Adrenal gland (tissue), 19 donors: Measurements from ENCODE around the gene PLA2G10. TPM values are rescaled to one million over a fixed set of nuclear protein-coding genes. Genes with fewer than 3 reads are reported as not detected.
"Not testable (repeated sequence)": the region's sequence is repeated elsewhere in the genome, so short reads cannot be mapped to it uniquely, and the experiment has no call there.

Experiments used
- DNase-seq, 7 donors: peaks; one replicate each; pipeline ENCODE4 v3.0.0-alpha.2; 2019 to 2020
- H3K27ac ChIP-seq, 5 donors: fragments of 200-600 bp; sonication (generic) in 4 of 5; 1 replicate in 3 of 5; 2 replicates in 2 of 5; pipeline versions ENCODE4 v1.5.1 to v1.8.0; 2016 to 2020; ENCODE audit warnings: mild to moderate bottlenecking in 1 of 5
- H3K27me3 ChIP-seq: fragments of 200-600 bp; 2 replicates; pipeline ENCODE4 v1.8.0; 2021
- H3K36me3 ChIP-seq, 2 donors: fragments of 200-600 bp; replicated peaks in 1 of 2; 1 replicate in 1 of 2; 2 replicates in 1 of 2; pipeline versions ENCODE4 v1.5.1 to v1.8.0; 2018 to 2022
- H3K4me1 ChIP-seq, 2 donors: fragments of 200-600 bp; replicated peaks in 1 of 2; 1 replicate in 1 of 2; 2 replicates in 1 of 2; pipeline versions ENCODE4 v1.5.1 to v1.8.0; 2018 to 2021
- H3K4me3 ChIP-seq, 4 donors: fragments of 200-600 bp; sonication (generic) in 3 of 4; one replicate each; pipeline ENCODE4 v1.5.1; 2016 to 2018
- H3K9me3 ChIP-seq, 3 donors: fragments of 200-600 bp; sonication (generic) in 1 of 3; replicated peaks in 1 of 3; 1 replicate in 2 of 3; 2 replicates in 1 of 3; pipeline versions ENCODE4 v1.5.1 to v1.8.0; 2016 to 2021
- WGBS, 4 donors: extraction: QIAGEN DNeasy Blood & Tissue Kit in 2 of 4; methylation state at CpG; one replicate each; pipeline versions ENCODE4 v1.1.5 to v1.1.7; 2013 to 2017; 5-methylcytosine and 5-hydroxymethylcytosine counted together
- intact Hi-C, 2 donors: fragments of 100-400 bp; cut with DNase I; formaldehyde crosslinking; loops; one replicate each; pipeline versions ENCODE4 v1.14.1 to v1.15.0; 2022 to 2023
- long read RNA-seq, 10 donors: library from polyadenylated mRNA in 3 of 10; unstranded in 2 of 10; stranded (forward) in 1 of 10; transcript quantifications; one replicate each; pipeline ENCODE4 v2.0.0 and lab custom pipeline, GENCODE V29; 2021 to 2026
- polyA plus RNA-seq, 3 donors: library from polyadenylated mRNA; stranded (reverse); fragments of 200-250 nt in 2 of 3; fragments of 350-450 nt in 1 of 3; fragmentation: Illumina TruSeq in 1 of 3; extraction: RNeasy Lipid Tissue Mini Kit (QIAGEN cat#74804) in 1 of 3; gene quantifications; one replicate each; pipeline ENCODE4 v1.2.3, GENCODE V29; 2013 to 2014
- total RNA-seq, 9 donors: library from RNA; depleted of rRNA in 4 of 9; stranded (reverse); fragments of >200 nt in 4 of 9; fragments of 120-200 nt in 1 of 9; fragmentation: NEBNext Ultra II Directional in 1 of 9; extraction: Animal tissue kit (Norgen Biotek cat#: 25700) in 1 of 9; gene quantifications; one replicate each; pipeline versions ENCODE4 v1.1.0 to v1.2.4, GENCODE V29; 2013 to 2023
- donor health status: healthy with polysubstance abuse.
- donor health status: Bipolar disorder and iron deficiency.
- donor health status: DM: yes; HTN: yes; CAD: no.
- donor health status: DM: no; HTN: no; CAD: no.
- donor health status: DM: no; HTN: no; CAD: no.
- donor health status: DM: yes; HTN: yes; CAD: no.

The PLA2G10 gene, protein sequence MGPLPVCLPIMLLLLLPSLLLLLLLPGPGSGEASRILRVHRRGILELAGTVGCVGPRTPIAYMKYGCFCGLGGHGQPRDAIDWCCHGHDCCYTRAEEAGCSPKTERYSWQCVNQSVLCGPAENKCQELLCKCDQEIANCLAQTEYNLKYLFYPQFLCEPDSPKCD
- total RNA-seq (not detected), polyA plus RNA-seq (not detected)
- long read RNA-seq, donor 1, result 0 reads
- long read RNA-seq, donor 2, result 0 reads
- long read RNA-seq, donor 3, result 0 reads
- long read RNA-seq, donor 4, result 0 reads
- long read RNA-seq, donor 5, result 0 reads
- long read RNA-seq, donor 6, result 0 reads
- long read RNA-seq, donor 7, result 0 reads
- long read RNA-seq, donor 8, partial matches to known transcripts, result 208 of 208 reads
- long read RNA-seq, donor 8, other reads (novel, unspliced or antisense), result 0 of 208 reads
- long read RNA-seq, donor 9, result 0 reads
- long read RNA-seq, donor 10, result 0 reads

GRCh38 chr16:14694129-14694528, at the start of gene PLA2G10:
Gene PLA2G10 (minus strand): TSS chr16:14694308. CDS start chr16:14694229, 79 bp downstream.
- intact Hi-C loops, H3K4me1 ChIP-seq, H3K4me3 ChIP-seq, H3K27me3 ChIP-seq, DNase-seq, H3K27ac ChIP-seq, H3K9me3 ChIP-seq, H3K36me3 ChIP-seq: not testable (repeated sequence)
- WGBS, 4 donors, result no CpG with 5 or more reads among the region's 28 CpGs

DNA sequence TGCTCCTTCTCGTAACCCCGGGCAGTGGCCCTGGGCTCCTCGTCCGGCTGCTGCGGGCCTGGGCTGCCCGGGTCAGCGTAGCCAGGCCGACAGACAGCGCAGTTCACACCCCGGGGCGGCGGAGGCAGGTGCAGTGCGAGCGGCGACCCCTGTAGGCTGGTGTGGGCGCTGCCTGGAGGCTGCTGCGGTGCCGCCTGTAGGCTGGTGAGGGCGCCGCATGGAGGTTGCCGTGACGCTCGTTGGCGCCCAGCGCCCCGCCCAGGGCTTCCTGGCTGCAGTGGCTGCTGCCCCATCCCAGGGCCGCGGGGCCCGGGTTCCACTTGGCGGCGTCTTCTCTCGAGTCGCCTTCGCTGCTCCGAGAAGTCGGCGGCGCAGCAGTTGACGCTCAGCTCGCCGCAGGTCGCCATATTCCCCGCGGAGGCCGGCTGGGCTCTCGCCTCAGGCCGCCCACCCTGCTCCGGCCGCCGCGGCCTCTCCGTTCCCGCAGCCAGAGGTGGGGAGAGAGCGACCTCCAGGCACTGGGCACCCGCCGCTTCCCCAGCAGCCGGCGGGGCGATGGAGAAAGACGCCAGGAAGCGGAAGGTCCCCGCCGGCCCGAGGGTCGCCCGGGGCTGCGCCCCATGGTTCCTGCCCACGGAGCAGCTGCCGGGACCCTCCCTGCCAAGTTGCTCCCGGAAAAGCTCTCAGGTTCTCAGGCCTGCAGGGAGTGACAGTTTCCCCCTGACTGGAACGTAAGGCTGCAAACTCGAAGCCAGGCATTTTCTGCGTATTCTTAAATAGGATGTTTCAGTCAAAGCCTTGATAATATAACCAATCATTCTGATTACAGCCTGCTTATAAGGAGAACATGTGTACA, 48.4 kb upstream of the PLA2G10 start, which contains the start of gene NPIPA2:
Gene NPIPA2 (plus strand): TSS at position 261 of the 856 bp plus-strand sequence. CDS start 5,533 bp downstream, outside the sequence.
- H3K27me3 ChIP-seq, DNase-seq, H3K4me3 ChIP-seq, H3K4me1 ChIP-seq, H3K36me3 ChIP-seq, H3K27ac ChIP-seq, H3K9me3 ChIP-seq, intact Hi-C loops: not testable (repeated sequence)
- no CpG with 5 or more reads among the region's 73 CpGs for WGBS, 4 donors

DNA sequence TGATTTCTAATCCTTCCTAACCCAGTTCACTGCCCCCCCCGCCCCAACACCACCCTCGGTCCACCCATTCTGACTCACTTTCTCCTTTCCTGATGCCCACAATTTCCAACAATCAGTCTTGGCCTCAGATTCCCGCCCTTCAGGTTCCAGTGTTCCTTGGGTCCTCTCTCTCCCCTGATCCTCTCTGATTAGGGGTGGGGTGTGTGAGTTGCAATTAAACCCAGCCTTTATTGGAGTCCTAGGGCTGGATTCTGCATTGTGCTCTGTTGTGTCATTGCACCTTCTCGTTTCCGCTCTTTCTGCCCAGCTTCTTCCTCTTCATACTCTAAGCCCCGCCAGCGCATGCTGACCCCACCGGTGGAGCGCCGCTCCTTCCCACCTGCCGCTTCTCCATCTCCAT, 47.7 kb upstream of the PLA2G10 start:
- WGBS, 4 donors, result no CpG with 5 or more reads among the region's 11 CpGs
- H3K4me3 ChIP-seq, H3K9me3 ChIP-seq, intact Hi-C loops, H3K27ac ChIP-seq, H3K4me1 ChIP-seq, DNase-seq, H3K36me3 ChIP-seq, H3K27me3 ChIP-seq: not testable (repeated sequence)

GRCh38 chr16:14740832-14741385, 46.8 kb upstream of the PLA2G10 start:
- intact Hi-C loops, H3K4me3 ChIP-seq, H3K9me3 ChIP-seq, H3K4me1 ChIP-seq, H3K36me3 ChIP-seq, DNase-seq, H3K27me3 ChIP-seq, H3K27ac ChIP-seq: not testable (repeated sequence)
- WGBS, 4 donors, result 53 to 67% methylated on average over 1 of the region's 10 CpGs; no CpG with 5 or more reads in 2 of the 4 donors

GRCh38 chr16:14733233-14733632, 39.1 kb upstream of the PLA2G10 start:
- H3K27me3 ChIP-seq, DNase-seq, H3K4me1 ChIP-seq, H3K36me3 ChIP-seq, H3K9me3 ChIP-seq, H3K27ac ChIP-seq, H3K4me3 ChIP-seq, intact Hi-C loops: not testable (repeated sequence)
- no CpG with 5 or more reads among the region's 28 CpGs for WGBS, 4 donors

DNA sequence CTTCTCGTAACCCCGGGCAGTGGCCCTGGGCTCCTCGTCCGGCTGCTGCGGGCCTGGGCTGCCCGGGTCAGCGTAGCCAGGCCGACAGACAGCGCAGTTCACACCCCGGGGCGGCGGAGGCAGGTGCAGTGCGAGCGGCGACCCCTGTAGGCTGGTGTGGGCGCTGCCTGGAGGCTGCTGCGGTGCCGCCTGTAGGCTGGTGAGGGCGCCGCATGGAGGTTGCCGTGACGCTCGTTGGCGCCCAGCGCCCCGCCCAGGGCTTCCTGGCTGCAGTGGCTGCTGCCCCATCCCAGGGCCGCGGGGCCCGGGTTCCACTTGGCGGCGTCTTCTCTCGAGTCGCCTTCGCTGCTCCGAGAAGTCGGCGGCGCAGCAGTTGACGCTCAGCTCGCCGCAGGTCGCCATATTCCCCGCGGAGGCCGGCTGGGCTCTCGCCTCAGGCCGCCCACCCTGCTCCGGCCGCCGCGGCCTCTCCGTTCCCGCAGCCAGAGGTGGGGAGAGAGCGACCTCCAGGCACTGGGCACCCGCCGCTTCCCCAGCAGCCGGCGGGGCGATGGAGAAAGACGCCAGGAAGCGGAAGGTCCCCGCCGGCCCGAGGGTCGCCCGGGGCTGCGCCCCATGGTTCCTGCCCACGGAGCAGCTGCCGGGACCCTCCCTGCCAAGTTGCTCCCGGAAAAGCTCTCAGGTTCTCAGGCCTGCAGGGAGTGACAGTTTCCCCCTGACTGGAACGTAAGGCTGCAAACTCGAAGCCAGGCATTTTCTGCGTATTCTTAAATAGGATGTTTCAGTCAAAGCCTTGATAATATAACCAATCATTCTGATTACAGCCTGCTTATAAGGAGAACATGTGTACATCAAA, 9.3 kb upstream of the PLA2G10 start, which contains the start of gene NPIPA3:
Gene NPIPA3 (plus strand): TSS at position 256 of the 856 bp plus-strand sequence. CDS start 5,533 bp downstream, outside the sequence.
- H3K36me3 ChIP-seq, DNase-seq, H3K4me3 ChIP-seq, H3K27me3 ChIP-seq, H3K9me3 ChIP-seq, H3K27ac ChIP-seq, H3K4me1 ChIP-seq, intact Hi-C loops: not testable (repeated sequence)
- WGBS, 4 donors, result no CpG with 5 or more reads among the region's 73 CpGs

GRCh38 chr16:14702672-14703071, 8.6 kb upstream of the PLA2G10 start:
- intact Hi-C loops, DNase-seq, H3K9me3 ChIP-seq, H3K27ac ChIP-seq, H3K4me3 ChIP-seq, H3K27me3 ChIP-seq, H3K4me1 ChIP-seq, H3K36me3 ChIP-seq: not testable (repeated sequence)
- no CpG with 5 or more reads among the region's 11 CpGs for WGBS, 4 donors

DNA sequence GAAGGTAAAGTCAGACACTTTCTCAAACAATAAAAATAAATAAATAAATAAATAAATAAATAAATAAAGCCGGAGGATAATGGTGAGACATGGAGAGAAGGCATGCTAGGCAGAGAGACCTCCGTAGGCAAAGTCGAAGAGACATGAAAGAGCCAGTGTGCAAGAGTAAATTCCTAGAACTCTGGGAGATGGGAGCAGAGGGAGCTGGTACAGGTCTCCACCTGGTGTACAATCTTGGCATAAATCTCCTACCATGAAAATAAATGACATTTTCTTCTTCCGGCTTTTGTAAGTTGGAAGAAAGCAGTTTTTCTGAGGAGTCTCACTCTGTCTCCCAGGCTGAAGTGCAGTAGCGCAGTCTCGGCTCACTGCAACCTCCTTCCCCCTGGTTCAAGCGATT, 7.8 kb upstream of the PLA2G10 start:
- H3K27me3 ChIP-seq, H3K4me1 ChIP-seq, H3K36me3 ChIP-seq, H3K27ac ChIP-seq, intact Hi-C loops, H3K9me3 ChIP-seq, H3K4me3 ChIP-seq, DNase-seq: not testable (repeated sequence)
- 46 to 68% (median 65%) methylated on average over 2 of the region's 7 CpGs; no CpG with 5 or more reads in 1 of the 4 donors for WGBS, 4 donors

GRCh38 chr16:14685870-14686793, 8.0 kb downstream of the PLA2G10 start:
- H3K9me3 ChIP-seq, H3K36me3 ChIP-seq, intact Hi-C loops, H3K4me1 ChIP-seq, H3K27ac ChIP-seq, DNase-seq, H3K27me3 ChIP-seq, H3K4me3 ChIP-seq: not testable (repeated sequence)
- WGBS, 4 donors, result 72 to 81% (median 75%) methylated on average over 14 to 15 of the region's 15 CpGs
